Measurements from ENCODE around the gene BARHL1. TPM values are rescaled to one million over a fixed set of nuclear protein-coding genes. Genes with fewer than 3 reads are reported as not detected.

BARHL1 gene
- total RNA-seq (not detected), polyA plus RNA-seq (not detected)
- long read RNA-seq, donor 1, result 0 reads
- long read RNA-seq, donor 2, result 0 reads
- long read RNA-seq, donor 3, result 0 reads
- long read RNA-seq, donor 4, result 0 reads
- long read RNA-seq, donor 5, result 0 reads

DNA sequence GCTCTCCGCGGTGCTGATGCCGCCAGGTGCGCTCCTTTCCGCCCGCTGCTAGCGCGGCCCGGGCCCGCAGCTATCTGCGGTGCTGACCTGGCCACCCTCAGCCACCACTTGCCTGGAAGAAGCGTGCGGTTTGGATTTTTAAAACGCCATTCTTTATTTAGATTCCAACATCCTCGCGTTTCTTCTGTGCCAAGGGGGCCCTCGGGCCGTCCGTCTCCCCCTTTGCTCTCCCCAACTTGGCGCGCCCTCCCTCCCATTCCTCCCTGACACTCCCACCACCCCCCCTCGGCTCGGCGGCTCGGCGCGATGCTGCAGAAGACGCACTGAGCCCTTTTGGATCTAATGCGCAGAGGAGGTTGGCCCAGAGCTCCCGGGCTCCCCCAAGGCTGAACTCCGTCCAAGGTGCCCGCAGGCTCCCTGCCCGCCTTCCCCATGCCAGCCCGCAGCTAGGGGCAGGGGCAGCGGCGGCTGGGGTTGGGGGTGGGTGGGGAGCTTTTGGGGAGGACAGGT, at the start of gene BARHL1:
Gene BARHL1, plus strand, starts transcription at position 331 of the 510 bp plus-strand sequence. CDS start 192 bp downstream, outside the sequence.
- H3K4me3 ChIP-seq, result no peak within 1 kb of the TSS
- H3K36me3 ChIP-seq (ENCODE audit: control insufficient read depth in 4 of 4, insufficient read depth in 4 of 4, low read length in 4 of 4), result no peaks in the 10 kb centered on the region
- WGBS, 2 donors, result 6% methylated on average over 24 to 36 of the region's 36 CpGs
- H3K4me1 ChIP-seq (ENCODE audit: control insufficient read depth in 5 of 5, insufficient read depth in 5 of 5, low read length in 5 of 5), result peaks cover 0 to 5% (median 3%) of the 10 kb centered on the region in 5 donors
- TF ChIP-seq, protein P1, sequence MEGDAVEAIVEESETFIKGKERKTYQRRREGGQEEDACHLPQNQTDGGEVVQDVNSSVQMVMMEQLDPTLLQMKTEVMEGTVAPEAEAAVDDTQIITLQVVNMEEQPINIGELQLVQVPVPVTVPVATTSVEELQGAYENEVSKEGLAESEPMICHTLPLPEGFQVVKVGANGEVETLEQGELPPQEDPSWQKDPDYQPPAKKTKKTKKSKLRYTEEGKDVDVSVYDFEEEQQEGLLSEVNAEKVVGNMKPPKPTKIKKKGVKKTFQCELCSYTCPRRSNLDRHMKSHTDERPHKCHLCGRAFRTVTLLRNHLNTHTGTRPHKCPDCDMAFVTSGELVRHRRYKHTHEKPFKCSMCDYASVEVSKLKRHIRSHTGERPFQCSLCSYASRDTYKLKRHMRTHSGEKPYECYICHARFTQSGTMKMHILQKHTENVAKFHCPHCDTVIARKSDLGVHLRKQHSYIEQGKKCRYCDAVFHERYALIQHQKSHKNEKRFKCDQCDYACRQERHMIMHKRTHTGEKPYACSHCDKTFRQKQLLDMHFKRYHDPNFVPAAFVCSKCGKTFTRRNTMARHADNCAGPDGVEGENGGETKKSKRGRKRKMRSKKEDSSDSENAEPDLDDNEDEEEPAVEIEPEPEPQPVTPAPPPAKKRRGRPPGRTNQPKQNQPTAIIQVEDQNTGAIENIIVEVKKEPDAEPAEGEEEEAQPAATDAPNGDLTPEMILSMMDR (IDR thresholded peaks at IDR 0.05; ENCODE audit: control extremely low read depth, extremely low read depth), result no peak
- DNase-seq (no peak), ATAC-seq (ENCODE audit: insufficient read depth, low FRiP score) (no peak)
- peaks cover 32 to 90% (median 77%) of the 10 kb centered on the region in 3 donors for H3K27me3 ChIP-seq (ENCODE audit: control insufficient read depth in 3 of 3, insufficient read depth in 3 of 3, low read length in 2 of 3)
- no peak within 1 kb of the TSS for H3K27ac ChIP-seq (ENCODE audit: low read depth in 1 of 2, low read length in 1 of 2)
- H3K9ac ChIP-seq (ENCODE audit: insufficient read depth in 1 of 2, low read length in 2 of 2), result no peak within 1 kb of the TSS
- peaks cover 0 to 2% (median 0%) of the 10 kb centered on the region in 4 donors for H3K9me3 ChIP-seq (ENCODE audit: control insufficient read depth in 4 of 4, insufficient read depth in 3 of 4, low read length in 3 of 4)

DNA sequence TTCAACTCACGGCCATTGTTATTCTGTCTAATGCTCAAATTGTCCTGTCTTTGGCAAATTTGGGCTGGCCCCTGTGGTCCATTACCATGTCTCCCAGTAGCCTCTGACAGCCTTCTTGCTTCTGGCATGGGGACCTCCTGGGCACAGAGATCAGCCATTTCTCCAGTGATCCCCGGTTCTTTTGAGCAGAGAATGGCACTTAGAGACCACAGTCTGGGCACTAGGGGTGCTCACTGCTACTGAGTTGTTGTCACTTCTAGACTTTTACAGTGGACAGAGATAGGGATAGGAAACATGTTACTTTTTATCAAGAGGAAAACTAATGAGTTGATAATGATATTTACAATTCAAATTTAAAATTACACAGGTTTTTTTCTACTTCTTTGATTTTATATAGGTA, 47.6 kb upstream of the BARHL1 start:
- H3K27me3 ChIP-seq (ENCODE audit: control insufficient read depth in 3 of 3, insufficient read depth in 3 of 3, low read length in 2 of 3), result peaks cover 0 to 7% (median 2%) of the 10 kb centered on the region in 3 donors
- no peaks in the 10 kb centered on the region for H3K36me3 ChIP-seq (ENCODE audit: control insufficient read depth in 4 of 4, insufficient read depth in 4 of 4, low read length in 4 of 4)
- no peak for ATAC-seq (ENCODE audit: insufficient read depth, low FRiP score)
- H3K9me3 ChIP-seq (ENCODE audit: control insufficient read depth in 4 of 4, insufficient read depth in 3 of 4, low read length in 3 of 4), result peaks cover 0 to 5% (median 2%) of the 10 kb centered on the region in 4 donors
- no peak overlapping the region for H3K4me3 ChIP-seq
- peaks cover 0 to 5% (median 0%) of the 10 kb centered on the region in 5 donors for H3K4me1 ChIP-seq (ENCODE audit: control insufficient read depth in 5 of 5, insufficient read depth in 5 of 5, low read length in 5 of 5)
- no peak overlapping the region for H3K9ac ChIP-seq (ENCODE audit: insufficient read depth in 1 of 2, low read length in 2 of 2)
- no peak overlapping the region for H3K27ac ChIP-seq (ENCODE audit: low read depth in 1 of 2, low read length in 1 of 2)
- no peak for DNase-seq
- 91 to 97% methylated on average over 2 of the region's 2 CpGs for WGBS, 2 donors
- TF ChIP-seq, protein P1 (IDR thresholded peaks at IDR 0.05; ENCODE audit: control extremely low read depth, extremely low read depth), result no peak

DNA sequence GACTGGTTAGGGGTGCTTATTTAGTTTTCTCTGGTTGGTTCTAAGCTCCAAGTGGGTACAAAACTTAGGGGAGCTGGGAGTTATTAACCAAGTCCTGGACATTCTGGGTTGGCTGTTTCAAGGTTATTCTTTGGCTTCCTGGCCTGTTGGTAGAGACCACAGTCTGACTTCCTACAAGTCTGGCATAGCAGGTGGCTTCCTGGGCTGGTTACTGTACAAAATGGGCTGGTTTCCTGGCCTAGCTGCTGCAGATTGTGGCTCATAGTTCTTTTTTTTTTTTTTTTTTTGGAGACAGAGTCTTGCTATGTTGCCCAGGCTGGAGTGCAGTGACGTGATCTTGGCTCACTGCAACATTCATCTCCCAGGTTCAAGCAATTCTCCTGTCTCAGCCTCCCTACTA, 46.3 kb upstream of the BARHL1 start:
- H3K27me3 ChIP-seq (ENCODE audit: control insufficient read depth in 3 of 3, insufficient read depth in 3 of 3, low read length in 2 of 3), result peaks cover 0 to 7% (median 1%) of the 10 kb centered on the region in 3 donors
- ATAC-seq (ENCODE audit: insufficient read depth, low FRiP score) (no peak), DNase-seq (no peak)
- 97 to 100% methylated on average over 1 of the region's 1 CpG for WGBS, 2 donors
- peaks cover 0 to 5% (median 0%) of the 10 kb centered on the region in 5 donors for H3K4me1 ChIP-seq (ENCODE audit: control insufficient read depth in 5 of 5, insufficient read depth in 5 of 5, low read length in 5 of 5)
- no peak overlapping the region for H3K4me3 ChIP-seq
- H3K9ac ChIP-seq (ENCODE audit: insufficient read depth in 1 of 2, low read length in 2 of 2), result no peak overlapping the region
- peaks cover 0 to 5% (median 2%) of the 10 kb centered on the region in 4 donors for H3K9me3 ChIP-seq (ENCODE audit: control insufficient read depth in 4 of 4, insufficient read depth in 3 of 4, low read length in 3 of 4)
- H3K36me3 ChIP-seq (ENCODE audit: control insufficient read depth in 4 of 4, insufficient read depth in 4 of 4, low read length in 4 of 4), result no peaks in the 10 kb centered on the region
- no peak overlapping the region for H3K27ac ChIP-seq (ENCODE audit: low read depth in 1 of 2, low read length in 1 of 2)
- TF ChIP-seq, protein P1 (IDR thresholded peaks at IDR 0.05; ENCODE audit: control extremely low read depth, extremely low read depth), result no peak
